WERI-Rb-1 (cell line): ENCODE results near the gene NCOA7.
A peak's percentile ranks its signal among the peaks of the same experiment; 100 is the strongest.

Source experiments
- DNase-seq: peaks from one replicate; pipeline ENCODE4 v3.0.0-alpha.2; 2020
- H3K27ac ChIP-seq: fragments of 250-450 bp; sonication (Bioruptor Pico); 2 replicates; pipeline ENCODE4 v1.5.1; 2020; ENCODE audit warnings: mild to moderate bottlenecking, moderate library complexity
- H3K27me3 ChIP-seq: fragments of 250-450 bp; sonication (Bioruptor Pico); 2 replicates; pipeline ENCODE4 v1.5.1; 2021; ENCODE audit warnings: mild to moderate bottlenecking, low read depth, moderate library complexity; ENCODE audit not compliant: insufficient read depth, severe bottlenecking
- H3K36me3 ChIP-seq: fragments of 250-450 bp; sonication (Bioruptor Pico); 2 replicates; pipeline ENCODE4 v1.5.1; 2020; ENCODE audit warnings: mild to moderate bottlenecking, moderate library complexity
- H3K4me3 ChIP-seq: 2 replicates; pipeline ENCODE4 v1.5.1; 2011; ENCODE audit warnings: low read depth, mild to moderate bottlenecking, control low read depth, low read length
- H3K9me3 ChIP-seq: fragments of 250-450 bp; sonication (Bioruptor Pico); 2 replicates; pipeline ENCODE4 v1.5.1; 2021; ENCODE audit warnings: mild to moderate bottlenecking, moderate library complexity; ENCODE audit not compliant: severe bottlenecking
- TF ChIP-seq, protein P1 (sequence below): IDR thresholded peaks from 2 replicates; pipeline ENCODE4 v1.5.1; 2011; ENCODE audit warnings: low read depth, mild to moderate bottlenecking, control low read depth, inconsistent platforms, low read length

The NCOA7 gene

GRCh38 chr6:125779924-125780539, 10.7 kb upstream of the NCOA7 start:
- TF ChIP-seq, protein P1, sequence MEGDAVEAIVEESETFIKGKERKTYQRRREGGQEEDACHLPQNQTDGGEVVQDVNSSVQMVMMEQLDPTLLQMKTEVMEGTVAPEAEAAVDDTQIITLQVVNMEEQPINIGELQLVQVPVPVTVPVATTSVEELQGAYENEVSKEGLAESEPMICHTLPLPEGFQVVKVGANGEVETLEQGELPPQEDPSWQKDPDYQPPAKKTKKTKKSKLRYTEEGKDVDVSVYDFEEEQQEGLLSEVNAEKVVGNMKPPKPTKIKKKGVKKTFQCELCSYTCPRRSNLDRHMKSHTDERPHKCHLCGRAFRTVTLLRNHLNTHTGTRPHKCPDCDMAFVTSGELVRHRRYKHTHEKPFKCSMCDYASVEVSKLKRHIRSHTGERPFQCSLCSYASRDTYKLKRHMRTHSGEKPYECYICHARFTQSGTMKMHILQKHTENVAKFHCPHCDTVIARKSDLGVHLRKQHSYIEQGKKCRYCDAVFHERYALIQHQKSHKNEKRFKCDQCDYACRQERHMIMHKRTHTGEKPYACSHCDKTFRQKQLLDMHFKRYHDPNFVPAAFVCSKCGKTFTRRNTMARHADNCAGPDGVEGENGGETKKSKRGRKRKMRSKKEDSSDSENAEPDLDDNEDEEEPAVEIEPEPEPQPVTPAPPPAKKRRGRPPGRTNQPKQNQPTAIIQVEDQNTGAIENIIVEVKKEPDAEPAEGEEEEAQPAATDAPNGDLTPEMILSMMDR, result no peak
- peaks cover 4% of the 10 kb centered on the region for H3K9me3 ChIP-seq
- peak; percentile 71 for DNase-seq
- no peaks in the 10 kb centered on the region for H3K27me3 ChIP-seq
- peak overlapping the region; percentile 16 for H3K27ac ChIP-seq
- H3K4me3 ChIP-seq, result peak overlapping the region; percentile 95
- no peaks in the 10 kb centered on the region for H3K36me3 ChIP-seq

DNA sequence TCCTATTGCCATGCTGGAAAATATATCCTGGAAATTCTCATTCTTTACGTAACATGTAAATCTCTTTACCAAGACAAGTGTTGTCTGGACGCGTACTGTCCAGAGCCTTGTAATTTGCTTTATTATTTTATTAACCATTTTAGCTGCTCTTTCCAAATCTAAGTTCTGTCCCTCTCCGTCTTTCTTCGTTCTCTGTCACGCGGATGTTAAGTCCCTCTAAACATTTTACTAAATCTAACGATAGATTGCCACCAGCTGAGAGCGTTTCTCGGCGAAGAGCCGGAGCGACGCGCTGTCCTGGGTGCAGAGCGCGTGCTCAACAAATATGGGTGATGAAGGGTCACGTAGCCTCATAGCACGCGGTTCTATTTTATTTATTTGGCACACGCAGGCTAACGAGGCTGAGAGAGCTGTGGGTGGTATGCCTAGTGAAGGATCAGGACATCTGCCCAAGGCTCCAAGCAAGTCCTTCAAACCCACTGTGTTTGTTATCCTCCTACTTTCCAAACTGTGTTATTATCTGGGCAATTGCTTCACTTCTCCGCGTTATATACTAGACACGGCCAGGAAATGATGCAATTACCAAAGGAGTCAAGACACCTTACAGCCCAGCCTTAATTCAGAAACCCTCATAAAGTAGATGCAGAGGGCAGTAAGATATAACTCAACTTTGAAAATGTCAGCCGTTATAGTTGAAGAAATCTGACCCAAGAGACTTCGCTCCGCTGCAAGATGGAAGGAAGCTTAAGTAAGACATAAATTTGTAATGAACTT, 10.0 kb upstream of the NCOA7 start:
- peak overlapping the region; percentile 16 for H3K27ac ChIP-seq
- no peaks in the 10 kb centered on the region for H3K36me3 ChIP-seq
- peak; percentile 32 for DNase-seq
- peak overlapping the region; percentile 95 for H3K4me3 ChIP-seq
- peaks cover 4% of the 10 kb centered on the region for H3K9me3 ChIP-seq
- H3K27me3 ChIP-seq, result no peaks in the 10 kb centered on the region
- TF ChIP-seq, protein P1, result no peak

GRCh38 chr6:125781314-125781868, 9.4 kb upstream of the NCOA7 start:
- Histone ChIP-seq H3K36me3 (no peaks in the 10 kb centered on the region), H3K27ac (no peak overlapping the region; the same call in 1 of the 2 replicates)
- no peak for DNase-seq

GRCh38 chr6:125784365-125784764, 6.4 kb upstream of the NCOA7 start:
- no peaks in the 10 kb centered on the region for H3K36me3 ChIP-seq
- peaks cover 5% of the 10 kb centered on the region for H3K27me3 ChIP-seq
- no peak overlapping the region for H3K27ac ChIP-seq
- no peak overlapping the region for H3K4me3 ChIP-seq
- TF ChIP-seq, protein P1, result no peak
- peaks cover 4% of the 10 kb centered on the region for H3K9me3 ChIP-seq
- DNase-seq, result no peak

More at GRCh38 chr6:125781314-125781868, 9.4 kb upstream of the NCOA7 start:
- peak overlapping the region; percentile 95 for H3K4me3 ChIP-seq
- TF ChIP-seq, protein P1, result no peak
- H3K9me3 ChIP-seq, result peaks cover 4% of the 10 kb centered on the region
- no peaks in the 10 kb centered on the region for H3K27me3 ChIP-seq

DNA sequence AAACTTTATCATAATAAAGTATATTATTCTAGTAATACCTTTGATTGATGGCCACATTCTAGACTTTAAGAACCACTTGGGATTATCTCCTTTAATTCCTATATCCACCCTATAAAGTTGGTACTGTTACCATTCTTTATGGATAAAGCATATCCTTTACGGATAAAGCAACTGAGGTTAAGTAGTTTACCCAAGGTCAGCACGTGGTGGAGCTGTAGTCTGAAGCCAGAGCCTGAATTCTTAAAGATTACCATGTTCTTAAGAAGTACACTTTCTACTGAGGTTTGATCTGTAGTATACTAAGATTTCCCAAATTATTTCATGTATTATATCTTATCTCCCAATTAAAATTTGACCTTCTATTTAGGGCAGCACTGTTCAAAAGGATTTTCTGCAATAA, 3.0 kb upstream of the NCOA7 start:
- TF ChIP-seq, protein P1, result no peak
- H3K27ac ChIP-seq, result no peak overlapping the region
- H3K27me3 ChIP-seq, result peaks cover 5% of the 10 kb centered on the region
- no peak overlapping the region for H3K4me3 ChIP-seq
- H3K36me3 ChIP-seq, result no peaks in the 10 kb centered on the region
- DNase-seq, result peak; percentile 60
- H3K9me3 ChIP-seq, result peaks cover 3% of the 10 kb centered on the region
